GM12864 (cell line): ENCODE data around the gene SERPINA5.

Source experiments
- DNase-seq: peaks from one replicate; pipeline ENCODE4 v3.0.0-alpha.2; 2011; ENCODE audit warnings: low read depth
- H3K4me3 ChIP-seq: 2 replicates; pipeline ENCODE4 v1.5.1; 2011; ENCODE audit warnings: mild to moderate bottlenecking, low read depth, low read length, control low read depth
- CTCF ChIP-seq: IDR thresholded peaks from 2 replicates; pipeline ENCODE4 v1.5.1; 2011; ENCODE audit warnings: low read depth, mild to moderate bottlenecking, moderate library complexity, low read length, control low read depth, inconsistent platforms; ENCODE audit errors: missing control alignments

SERPINA5 gene

GRCh38 chr14:94540031-94540794, 41.0 kb upstream of the SERPINA5 start:
- H3K4me3 ChIP-seq, result no peak overlapping the region
- no peak for TF ChIP-seq CTCF
- DNase-seq, result no peak

GRCh38 chr14:94541234-94541975, 39.8 kb upstream of the SERPINA5 start:
- no peak for DNase-seq
- no peak overlapping the region for H3K4me3 ChIP-seq
- TF ChIP-seq CTCF, result no peak

GRCh38 chr14:94542111-94542810, 39.0 kb upstream of the SERPINA5 start:
- no peak for TF ChIP-seq CTCF
- DNase-seq, result no peak
- H3K4me3 ChIP-seq, result no peak overlapping the region

- no peak overlapping the region for H3K4me3 ChIP-seq
- no peak for TF ChIP-seq CTCF
- DNase-seq, result no peak
These were observed 38.3 kb upstream of the SERPINA5 start for GRCh38 chr14:94542811-94543440.

GRCh38 chr14:94543449-94544124, 37.6 kb upstream of the SERPINA5 start:
- DNase-seq, result no peak
- TF ChIP-seq CTCF, result no peak

GRCh38 chr14:94544726-94545125, 36.5 kb upstream of the SERPINA5 start:
- no peak for DNase-seq
- H3K4me3 ChIP-seq, result no peak overlapping the region
- TF ChIP-seq CTCF, result no peak

More at GRCh38 chr14:94543449-94544124, 37.6 kb upstream of the SERPINA5 start:
- no peak overlapping the region for H3K4me3 ChIP-seq
